ENCODE results near the gene RAP1GAP.
A peak's percentile ranks its signal among the peaks of the same experiment; 100 is the strongest.

Gene RAP1GAP

GRCh38 chr1:21607549-21608529, 61.3 kb downstream of the RAP1GAP start:
- DNase-seq: no peak

GRCh38 chr1:21605964-21606705, 63.0 kb downstream of the RAP1GAP start:
- no peak for DNase-seq

GRCh38 chr1:21605012-21605715, 64.0 kb downstream of the RAP1GAP start:
- DNase-seq: no peak

DNA sequence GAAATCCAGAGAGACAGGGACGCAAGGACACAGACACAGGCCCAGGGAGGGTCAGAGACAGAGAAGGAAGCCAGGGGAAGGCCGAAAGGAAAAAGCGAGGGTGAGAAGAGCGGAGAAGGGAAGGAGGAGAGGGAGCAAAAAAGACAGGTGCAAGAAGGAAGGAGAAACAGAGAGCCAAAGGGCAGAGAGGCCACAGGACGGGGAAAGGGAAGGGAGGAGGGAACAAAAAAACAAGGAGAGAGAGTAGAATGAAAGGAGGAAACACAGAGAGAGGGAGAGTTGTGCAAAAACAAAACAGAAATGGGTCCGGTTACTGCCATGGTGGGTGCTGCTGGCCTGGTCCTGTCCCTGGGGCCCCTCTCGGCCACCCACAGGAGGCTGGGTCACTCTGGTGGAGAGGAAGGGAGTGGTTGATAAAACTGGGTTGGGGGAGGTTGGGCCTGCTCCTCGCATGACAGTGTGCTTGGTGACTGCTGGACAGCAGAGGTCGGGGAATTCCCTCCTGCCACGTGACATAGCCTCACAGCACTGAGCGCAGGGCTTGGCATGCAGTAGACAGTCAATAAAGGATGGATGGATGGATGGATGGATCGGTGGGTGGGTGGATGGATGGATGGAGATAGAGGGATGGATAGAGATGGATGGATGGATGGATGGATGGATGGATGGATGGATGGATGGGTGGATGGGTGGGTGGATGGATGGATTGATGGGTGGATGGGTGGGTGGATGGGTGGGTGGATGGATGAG, 64.8 kb downstream of the RAP1GAP start:
- no peak for DNase-seq

- no peak for DNase-seq
Measured at GRCh38 chr1:21603177-21604138, 65.7 kb downstream of the RAP1GAP start.

DNA sequence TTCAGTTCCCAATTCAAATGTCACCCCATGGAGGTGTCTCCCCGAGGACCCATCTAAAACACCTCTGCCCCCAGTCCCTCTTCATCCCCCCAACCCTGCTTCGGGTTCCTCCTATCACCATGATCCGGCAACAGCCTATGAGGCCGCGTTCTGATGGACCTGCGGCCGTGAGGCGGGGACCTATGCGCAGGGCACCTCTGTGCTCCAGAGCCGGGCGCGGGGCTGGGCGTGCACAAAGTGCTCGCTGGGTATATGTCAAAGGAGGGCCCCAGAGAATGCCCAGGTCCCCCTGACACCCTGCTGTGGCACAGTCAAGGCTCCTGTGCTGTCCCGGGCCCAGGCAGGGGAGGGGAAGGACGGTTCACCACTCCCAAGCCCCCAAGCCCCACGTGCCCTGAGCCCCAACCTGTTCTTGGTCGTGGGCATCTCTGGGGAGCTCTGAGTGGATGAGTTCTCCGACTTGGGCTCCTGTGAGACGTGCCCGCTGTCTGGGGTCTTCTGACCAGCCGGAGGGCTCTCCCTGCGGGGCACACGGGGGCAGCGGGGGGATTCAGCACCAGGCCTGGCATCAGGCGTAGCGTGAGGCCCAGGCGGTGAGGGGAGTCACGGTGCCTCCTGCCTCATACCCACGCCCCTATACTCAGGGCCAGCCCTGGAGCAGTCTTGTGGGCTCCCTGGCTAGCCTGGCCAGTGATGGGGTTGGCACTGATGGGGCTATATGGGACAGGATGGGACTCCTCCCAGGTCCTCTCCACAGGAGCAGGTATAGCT, 67.7 kb downstream of the RAP1GAP start:
- no peak for DNase-seq

DNA sequence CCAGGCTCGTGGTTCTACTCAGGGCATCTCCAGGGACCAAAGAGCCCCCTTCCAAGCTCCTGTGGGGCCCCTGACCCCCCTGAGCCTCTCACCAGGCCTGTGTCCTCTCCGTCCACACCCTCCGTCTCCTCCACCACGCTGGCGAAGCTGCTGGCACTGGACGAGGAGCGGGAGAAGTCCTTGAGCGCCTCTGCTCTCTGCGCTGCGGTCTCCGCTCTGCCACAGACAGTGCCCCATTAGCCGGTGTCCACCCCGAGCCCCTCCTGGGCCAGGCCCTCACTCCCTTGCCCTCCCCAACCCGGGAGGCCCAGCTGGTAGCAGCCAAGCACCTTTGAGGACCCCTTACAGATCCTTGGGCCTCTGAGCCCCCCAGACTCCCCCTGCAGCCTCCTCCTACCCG, 69.8 kb downstream of the RAP1GAP start:
- no peak for DNase-seq

DNA sequence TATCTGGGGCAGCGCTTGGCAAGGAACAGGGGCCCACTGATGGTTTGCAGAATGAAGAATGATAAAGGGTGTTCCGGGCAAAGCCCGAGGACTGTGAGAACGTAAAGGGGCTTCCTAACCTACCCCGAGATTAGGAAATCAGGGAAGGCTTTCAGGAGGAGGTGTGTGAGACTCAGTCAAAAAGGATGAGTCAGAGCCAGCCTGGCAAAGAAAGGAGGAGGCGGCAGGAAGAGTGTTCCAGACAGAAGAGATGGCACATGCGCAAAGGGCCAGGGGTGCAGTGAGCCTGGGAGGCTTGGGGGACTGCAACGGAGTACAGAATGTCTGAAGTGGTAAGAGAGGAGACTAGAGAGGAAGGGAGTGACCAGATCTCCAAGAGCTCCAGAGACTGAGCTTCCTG, 70.3 kb downstream of the RAP1GAP start:
- no peak for DNase-seq

- no peak for DNase-seq
Measured at GRCh38 chr1:21598417-21598816, 70.7 kb downstream of the RAP1GAP start.

- no peak for DNase-seq
Measured at GRCh38 chr1:21597753-21598152, 71.4 kb downstream of the RAP1GAP start.

DNA sequence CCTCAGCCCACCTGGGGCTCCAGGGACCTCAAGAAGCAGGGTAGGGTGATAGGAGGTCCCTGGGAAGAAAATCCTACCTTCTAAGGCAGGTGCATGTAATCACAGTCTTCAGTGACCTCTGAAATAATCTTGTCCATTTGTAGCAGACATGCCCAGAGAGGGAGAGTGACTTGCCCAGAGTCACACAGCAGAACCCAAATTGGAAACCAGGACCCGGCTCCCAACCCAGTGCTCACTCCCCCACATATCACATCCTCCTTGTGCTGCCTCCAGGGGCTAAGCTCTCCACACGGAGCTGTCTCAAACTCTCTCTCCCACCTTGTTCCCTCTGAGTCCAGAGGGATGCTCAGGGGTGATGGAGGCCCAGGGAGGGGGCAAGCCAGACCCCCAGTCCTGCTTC, 72.5 kb downstream of the RAP1GAP start:
- no peak for DNase-seq

GRCh38 chr1:21596174-21596573, 73.0 kb downstream of the RAP1GAP start:
- DNase-seq: no peak

DNA sequence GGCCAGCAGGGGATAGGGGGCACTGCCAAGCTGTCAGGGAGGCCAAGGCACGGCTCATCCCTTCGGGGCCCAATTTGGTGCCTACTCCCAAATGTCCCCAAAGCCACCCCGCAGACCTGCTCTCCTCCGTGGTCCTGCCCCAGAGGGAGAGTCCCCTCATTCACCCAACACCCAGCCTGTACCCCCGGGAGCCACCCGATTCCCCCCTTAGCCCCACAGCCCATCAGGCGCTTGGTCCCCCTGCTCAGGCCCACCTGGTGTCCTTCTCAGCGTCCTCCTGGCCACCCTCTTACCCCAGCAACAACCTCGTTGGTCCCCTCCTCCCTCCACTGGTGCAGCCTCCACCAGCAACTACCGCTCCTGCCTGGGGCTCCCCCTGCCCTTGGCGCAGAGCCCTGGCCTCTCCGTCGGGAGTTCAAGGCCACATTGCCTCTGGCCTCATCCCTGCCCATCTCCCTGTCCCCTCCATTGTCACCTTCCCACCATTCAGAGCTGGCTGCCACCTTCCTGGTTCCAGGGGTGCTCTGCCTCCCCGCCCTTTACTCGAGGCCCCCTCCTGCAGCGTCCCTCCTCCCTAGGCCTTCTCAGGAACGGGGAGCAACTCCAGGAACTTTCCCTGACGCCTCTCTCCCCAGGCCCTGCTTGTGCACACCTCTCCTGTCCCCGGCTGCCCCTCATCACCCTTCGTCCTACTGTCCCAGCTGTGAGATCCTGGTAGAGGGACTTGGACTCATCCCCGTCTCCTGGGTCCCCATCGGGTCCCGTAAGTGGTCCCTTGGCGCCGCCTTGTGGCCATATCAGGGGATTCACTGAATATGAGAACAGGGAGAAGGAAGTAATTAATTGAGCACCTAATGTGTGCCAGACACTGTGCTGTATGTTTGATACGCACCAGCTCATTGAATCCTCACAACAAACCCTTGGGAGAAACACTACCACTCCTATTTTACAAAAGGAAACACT, 73.9 kb downstream of the RAP1GAP start:
- DNase-seq: no peak

DNA sequence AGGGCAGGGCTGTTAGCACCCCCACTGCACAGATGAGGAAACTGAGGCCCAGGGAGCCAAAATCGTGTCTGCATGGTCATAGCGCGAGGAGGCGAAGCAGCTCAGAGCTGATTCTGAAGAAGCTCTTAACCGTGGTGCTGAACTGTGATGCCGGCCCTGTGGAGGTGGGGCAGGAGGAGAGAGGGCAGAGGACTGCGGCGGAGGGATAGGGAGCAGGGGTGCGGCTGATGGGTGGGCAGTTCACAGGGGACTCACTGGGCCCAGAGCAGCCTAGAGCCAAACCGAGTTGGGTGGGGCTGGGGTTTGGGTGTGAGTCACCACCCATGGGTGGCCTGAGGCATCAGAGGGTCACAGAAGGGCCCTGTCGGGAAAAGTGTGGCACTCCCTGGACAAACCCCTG, 74.7 kb downstream of the RAP1GAP start:
- DNase-seq: no peak

DNA sequence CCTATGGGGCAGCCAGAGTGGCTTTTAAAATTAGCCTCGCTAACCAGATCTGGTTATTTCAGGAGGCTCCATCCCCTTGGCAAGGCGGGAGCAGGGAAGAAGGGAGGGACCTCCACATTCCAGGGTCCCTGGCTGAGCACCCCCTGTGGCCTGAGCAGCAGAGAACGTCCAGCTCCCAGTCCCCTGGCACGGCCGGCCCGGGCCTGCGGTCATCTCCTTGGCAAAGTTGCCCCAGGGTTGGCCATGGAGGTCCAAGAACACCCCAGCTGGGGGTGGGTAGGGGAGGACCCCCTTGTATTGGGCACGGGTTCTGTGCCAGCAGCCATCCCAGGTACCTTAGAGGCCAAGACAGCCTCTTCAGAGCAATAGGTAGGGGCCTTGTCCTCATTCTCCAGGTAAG, 75.9 kb downstream of the RAP1GAP start:
- no peak for DNase-seq

- DNase-seq: no peak
Measured at GRCh38 chr1:21592086-21592865, 76.9 kb downstream of the RAP1GAP start.

DNA sequence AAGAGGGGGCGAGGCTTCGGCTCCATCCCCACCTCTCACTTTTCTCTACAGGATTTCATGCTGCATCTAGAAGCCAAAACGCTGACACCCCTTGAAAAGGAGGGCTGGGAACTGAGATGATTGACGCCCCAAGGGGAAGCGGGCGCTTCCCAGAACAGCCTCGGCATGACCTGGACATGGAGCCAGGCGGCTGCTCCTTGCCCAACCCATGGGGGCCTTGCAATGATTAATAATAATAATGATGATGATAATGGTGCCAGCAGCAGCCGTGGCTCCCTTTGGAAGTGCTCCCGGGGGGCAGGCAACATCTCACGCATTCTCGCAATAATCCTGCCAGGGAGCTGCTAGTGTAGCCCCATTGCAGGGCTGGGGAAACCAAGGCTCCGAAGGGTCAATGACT, 78.2 kb downstream of the RAP1GAP start:
- DNase-seq: peak; percentile 75

GRCh38 chr1:21590126-21590880, 78.9 kb downstream of the RAP1GAP start:
- peak; percentile 95 for DNase-seq
